GM21447 (cell line): ENCODE data around the gene CDC6.

Experiments used
- ATAC-seq: cut with Tn5 transposase; IDR thresholded peaks from one replicate; pipeline ENCODE4 v1.9.1; 2021; ENCODE audit not compliant: unreplicated experiment

The CDC6 gene

DNA sequence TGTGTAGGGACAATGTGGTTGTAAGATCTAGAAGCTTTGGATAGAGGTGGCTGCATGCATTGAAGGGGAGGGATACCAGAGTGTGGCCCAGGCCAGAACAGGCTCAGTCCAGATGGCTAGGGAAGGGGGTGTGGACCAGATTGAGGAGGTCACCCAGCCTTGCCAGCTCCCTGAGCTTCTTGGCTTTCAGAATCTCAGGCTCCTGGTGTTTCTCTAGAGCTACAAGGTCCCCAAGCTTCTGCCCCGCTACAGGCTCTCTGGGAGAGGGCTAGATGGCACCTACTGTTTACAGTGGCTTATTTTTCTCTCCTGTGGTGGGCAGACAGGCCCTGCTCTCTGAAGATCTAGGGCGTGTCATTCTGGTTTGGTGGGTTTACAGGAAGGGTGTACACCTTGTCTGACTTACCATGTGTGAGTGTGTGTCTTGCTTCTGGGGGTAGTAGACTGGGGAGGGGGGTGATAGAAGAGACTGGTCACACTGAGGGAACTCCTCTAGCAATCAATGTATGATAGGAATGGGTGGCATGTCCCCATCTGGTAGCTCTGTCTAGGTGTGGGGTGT is 22.4 kb downstream of the CDC6 start:
- no peak for ATAC-seq

DNA sequence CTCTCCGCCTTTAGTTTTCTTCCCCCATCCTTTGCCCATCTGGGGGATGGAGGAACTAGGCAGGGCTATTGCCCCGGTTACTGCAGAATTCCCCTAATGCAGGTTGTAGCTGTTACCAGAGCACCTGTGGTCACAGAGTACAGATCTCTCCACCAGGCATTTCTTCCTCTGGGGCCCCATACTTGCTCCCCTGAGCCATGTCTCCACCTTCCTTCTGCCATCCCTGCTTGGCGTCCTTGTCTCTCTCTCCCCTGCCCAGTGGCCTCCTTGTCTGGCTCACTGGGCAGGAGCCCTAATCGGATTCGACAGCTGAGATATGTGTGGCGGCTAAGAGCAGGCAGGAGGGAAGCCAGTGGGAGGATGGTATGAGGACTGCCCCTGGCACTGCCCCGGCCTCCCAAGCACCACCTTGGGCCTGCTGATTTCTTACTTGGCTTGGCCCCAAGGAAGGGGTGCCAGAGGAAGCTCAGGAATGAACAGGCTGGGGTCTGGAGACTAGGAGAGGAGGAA is 23.3 kb downstream of the CDC6 start:
- no peak for ATAC-seq

DNA sequence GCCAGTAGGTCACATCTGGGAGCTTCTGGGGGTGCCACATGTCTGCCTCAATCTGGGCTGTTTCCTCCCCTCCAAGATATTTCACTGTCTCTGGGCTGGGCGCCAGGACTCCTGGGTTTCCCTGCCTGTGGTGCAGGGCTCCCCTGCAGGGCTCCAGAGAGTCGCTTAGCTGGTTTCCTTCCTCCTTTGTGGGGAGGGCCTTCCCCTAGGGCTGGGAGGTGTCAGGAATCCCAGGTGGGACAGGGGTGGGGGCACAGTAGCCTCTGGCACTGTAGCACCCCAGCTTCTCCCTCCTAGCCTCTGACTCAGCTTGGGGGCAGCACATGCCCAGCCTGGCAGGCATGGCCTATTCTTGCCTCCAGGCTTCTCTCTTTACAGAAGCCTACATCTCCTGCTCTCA is 23.9 kb downstream of the CDC6 start:
- no peak for ATAC-seq

DNA sequence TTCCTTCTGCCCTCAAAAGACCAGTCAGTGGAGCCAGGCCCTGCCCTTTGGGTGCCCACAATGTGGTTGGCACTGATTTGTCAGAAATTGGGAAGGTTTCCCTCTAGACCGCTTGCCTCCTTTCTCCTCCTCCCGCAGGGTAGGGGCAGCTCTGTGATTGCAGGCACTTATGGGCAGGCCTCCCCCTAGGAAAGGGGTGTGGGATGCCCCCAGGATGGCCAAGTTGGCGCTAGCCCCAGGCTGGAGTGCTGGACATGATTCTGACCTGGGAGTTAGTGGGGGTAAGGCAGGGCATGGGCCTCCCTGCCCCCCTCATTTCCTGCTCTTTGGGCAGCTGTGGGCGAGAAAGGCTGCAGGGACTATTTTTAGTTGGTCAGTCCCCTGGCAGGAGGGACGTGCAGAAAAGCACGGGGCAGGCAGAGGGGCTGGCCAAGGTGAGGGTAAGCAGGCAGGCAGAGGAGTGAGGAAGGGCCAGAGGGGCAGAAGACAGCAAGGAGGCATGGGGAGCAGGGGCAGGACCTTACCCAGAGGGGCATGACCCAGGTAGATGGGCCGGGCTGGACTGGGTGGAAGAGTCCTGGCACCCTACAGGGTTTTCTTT is 24.6 kb downstream of the CDC6 start:
- no peak for ATAC-seq

DNA sequence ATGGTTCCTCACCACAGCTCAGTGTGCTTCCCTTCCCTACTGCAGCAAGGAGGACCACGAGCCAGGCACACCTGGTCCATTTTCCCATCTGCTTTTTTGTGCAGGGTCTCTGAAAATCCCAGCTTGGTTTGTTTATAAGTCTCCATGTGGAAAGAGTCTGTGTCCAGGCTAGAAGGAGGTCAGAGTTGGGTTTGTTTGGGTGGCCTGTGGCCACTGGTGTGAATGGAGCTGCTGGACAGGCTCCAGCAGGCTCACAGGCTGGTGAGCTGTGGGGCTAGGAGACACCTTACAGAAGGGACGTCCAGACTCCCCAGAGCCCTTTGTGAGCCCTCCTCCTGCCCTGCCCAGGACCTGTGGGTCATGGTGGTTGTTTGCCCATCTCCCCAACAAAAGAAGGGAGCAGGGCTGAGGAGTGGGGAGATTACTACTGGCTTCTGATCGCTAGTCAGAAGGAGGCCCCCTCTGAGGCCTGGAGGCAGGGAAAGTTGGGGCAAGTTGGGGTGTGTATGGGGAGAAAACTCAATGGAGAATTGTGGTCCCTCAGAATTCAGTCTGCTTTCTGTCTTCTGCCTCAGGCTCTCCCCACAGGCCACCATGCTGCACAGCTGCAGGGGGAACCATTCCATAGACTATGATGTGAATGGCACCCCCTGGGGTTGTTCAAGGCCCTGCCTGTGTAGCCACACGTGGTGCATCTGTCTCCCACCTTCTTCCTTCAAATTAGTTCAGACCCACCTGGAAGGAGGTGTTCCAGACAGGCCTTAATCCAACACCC is 25.4 kb downstream of the CDC6 start:
- ATAC-seq, result no peak

DNA sequence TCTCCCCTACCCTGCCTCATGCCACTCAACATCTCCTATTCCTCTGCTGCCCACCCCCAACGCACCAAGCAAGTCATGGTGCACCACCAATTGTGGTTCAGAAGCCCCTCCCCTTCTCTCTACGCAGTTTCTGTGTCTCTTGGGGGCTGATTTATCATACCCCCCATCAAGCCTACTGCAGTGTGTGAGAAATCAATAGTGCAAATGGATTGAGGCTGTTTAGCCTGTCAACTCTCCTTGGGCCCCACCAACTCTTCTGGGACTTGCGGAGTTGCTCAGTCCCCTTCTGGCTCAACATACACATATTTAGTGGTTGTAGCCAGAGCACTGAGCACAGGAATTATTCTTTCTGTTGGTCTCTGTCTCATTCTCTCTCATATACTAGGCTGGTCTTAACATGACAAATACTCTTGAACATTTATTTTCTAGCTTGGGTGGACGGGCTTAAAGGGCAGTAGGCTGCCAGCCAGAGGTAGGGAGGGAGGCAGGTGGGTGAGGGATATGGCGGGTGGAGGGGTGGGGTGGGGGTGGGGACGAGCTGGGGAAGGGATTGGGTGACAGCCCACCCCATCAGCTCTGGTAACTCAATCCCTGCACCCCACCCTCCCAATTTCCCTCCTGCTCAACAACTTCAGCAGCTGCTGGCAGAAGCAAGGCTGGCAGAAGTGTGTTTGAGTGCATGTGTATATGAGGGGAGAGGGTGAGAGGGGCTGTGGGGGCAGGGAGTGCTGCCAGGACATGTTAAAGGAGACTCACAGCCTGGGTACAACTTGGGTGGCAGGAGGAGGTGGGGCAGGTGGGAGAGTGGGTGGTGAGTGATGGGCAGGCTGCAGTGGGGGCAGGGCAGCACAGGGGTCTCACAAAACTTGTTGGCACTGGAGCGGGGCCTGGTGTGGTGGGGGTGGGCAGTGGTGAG is 26.2 kb downstream of the CDC6 start:
- ATAC-seq, result no peak

DNA sequence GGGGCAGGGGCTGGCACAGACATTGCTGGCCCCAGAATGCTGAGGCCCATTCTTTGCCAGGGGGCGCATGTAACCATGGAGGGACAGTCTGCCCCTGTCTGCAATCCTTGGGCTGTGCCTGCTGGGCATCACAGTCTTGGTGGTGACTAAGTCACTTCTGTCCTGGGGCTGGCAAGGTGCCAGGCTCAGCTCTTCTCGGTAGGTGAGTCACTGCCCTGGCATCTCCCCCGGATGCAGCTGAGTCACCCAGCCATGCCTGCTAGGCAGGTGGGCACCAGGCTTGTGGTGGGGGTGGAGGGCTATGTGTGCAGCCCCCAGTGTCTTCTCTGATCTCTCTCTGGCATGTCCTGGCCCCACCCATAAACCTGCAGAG is 26.9 kb downstream of the CDC6 start:
- ATAC-seq, result no peak

DNA sequence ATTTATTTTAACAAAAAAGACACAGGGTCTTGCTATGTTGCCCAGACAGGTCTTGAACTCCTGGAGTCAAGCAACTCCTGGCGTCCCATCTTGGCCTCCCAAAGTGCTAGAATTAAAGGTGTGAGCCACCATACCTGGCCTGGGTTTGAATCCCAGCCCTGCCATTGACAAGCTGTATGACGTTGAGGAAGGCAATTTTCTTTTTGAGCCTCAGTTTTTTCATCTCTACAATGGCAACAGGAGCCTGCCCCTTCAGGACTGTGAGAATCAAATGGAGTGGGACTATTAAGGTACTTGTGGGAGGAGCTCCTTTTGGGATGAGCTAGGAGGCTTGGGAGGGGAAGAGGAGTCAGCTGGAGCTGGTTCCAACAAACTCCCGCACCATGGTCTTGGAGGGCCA is 27.5 kb downstream of the CDC6 start:
- no peak for ATAC-seq

DNA sequence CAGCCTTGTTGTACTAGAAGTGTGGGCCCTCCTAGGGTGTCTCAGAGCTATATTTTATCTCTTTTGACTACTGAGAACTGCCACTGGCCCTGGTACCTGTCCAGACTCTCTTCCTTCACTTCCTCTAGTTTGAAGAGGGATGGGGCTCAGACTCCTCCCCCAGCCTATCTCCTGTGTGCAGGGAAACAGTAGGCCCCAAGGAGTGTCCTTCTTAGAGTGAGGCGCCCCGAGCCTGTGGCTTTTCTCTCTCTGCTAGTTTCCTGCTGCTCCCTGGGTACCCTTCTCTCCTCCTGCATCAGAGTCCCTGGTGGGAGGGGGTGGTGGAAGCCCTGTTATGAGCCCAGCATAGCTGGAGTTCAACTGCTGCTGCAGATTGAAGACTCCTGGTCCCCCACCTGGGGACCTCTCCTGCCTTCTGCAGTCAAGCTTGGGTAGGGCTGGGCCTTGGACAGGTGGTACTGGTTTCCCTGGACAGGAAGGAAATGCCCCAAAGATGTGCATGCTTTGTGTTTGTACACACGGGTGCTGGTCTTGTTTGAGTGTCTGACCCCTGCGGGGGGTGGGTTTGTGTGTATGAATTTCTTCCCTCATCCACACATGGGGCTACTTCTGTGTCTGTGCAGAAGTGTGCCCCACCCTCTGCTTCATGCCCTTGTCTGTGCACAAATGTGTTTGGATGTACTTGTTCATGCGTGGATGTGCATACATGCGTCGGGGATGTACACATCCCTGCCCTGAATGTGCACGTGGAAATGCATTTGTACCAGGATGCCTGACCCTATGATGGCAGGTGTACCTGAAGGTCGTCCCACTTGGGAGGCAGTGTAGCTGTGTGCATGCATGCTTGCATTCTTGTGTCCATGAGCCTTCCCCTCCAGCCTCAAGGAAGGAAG is 28.2 kb downstream of the CDC6 start:
- ATAC-seq, result no peak

DNA sequence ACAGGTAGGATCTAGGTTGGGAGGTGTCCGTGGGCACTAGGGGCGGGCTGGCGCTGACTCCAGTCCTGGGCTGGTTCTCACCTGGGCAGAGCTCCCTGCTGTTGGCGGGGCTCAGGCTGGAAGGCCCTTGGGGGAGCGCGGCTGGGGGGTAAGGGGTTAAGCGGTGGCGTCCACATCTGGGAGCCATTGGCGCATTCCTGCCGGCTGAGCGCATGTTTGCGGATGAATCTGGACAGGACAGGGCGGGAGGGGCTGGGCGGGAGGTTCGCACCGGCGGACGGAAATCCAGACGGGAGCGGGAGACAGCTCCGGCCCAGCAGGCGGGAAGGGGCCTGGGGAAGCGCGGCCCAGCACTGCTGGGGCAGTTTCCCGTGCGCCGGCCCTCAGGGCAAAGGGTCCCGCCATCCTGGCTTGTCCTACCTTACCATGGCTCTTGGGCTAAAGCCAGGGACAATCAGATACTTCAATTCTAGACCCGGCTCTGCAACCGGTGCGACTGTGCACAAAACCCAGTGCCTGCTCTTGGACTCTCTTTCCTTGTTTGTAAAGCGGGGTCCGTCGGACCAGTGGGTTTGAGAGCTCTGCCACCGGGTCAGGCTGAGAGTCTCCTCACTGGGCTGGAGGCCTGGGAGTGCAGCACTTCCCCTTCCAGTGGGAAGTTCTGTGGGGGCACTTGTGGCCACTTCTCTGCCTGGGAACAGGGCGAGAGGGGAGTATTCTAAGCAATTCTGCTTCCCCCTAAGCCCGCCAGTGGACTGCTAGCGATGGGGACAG is 29.1 kb downstream of the CDC6 start:
- no peak for ATAC-seq

DNA sequence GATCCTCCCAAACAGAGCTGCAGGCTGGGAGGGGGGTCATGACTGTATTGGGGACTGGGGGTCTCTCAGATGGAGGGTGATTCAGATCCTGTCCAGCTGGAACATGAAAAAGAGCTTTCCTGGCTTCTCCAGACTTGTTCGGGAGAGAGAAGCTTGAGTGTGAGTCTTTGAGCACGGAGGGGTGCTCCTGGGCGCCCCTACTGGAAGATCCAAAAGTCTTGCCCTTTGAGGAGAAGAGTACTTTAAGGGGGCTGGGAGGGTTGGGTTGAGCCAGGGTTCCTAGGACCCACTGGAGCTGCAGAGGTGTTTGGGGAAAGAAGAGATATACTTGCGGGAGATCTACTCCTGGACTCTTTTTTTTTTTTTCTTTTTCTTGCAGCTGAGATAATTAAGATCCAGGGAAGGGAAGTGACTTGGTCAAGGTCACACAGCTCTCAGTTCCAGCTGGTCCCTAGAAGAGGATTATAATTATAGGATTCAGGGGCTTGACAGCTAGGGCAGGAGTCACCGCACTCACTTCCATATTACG is 29.7 kb downstream of the CDC6 start:
- ATAC-seq, result no peak

DNA sequence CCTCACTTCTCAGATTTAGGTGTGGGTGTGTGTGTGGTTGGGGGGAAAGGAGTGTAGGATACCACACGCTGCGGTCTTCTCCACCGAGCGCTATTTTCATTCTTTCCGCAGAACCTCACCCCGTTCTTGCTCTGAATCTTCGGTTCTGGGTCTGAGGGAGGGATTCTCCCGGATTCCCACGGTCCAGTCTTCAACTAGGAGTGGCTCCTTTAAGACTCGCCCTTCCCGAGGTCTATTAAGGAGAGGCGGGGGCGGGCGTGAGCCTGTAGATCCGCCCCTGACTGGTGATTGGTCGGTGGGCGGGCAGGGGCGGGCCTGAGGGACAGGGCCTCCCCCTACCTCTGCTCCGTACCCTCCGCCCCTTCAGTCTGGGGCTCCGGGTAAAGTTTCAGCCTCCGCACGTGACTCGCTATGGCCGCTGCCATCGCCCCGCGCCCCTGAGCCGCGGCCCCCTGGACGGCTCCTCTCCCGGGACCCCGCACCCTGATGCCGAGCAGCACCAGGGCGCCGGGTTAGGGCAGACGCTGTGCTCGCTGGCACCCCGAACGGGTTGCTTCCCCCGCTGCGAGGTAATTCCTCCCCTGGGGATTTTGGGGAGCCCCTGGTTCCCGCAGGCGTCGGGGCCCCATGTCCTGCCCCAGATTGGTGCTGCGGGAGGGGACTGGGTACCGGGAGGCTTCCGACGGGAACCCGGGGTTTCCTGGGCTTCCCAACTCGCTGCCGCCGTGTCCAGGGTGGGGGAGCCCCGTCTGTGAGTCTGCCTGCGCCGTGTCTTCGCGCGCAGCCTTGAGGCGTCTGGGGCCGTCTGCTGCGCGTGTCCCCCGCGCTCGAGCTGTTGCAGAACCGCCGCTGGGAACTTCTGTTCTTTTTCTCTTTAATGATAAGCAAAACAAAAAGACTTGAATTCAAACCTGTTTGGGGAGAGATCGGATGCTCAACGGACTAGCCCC is 30.5 kb downstream of the CDC6 start:
- ATAC-seq, result peak; percentile 42

DNA sequence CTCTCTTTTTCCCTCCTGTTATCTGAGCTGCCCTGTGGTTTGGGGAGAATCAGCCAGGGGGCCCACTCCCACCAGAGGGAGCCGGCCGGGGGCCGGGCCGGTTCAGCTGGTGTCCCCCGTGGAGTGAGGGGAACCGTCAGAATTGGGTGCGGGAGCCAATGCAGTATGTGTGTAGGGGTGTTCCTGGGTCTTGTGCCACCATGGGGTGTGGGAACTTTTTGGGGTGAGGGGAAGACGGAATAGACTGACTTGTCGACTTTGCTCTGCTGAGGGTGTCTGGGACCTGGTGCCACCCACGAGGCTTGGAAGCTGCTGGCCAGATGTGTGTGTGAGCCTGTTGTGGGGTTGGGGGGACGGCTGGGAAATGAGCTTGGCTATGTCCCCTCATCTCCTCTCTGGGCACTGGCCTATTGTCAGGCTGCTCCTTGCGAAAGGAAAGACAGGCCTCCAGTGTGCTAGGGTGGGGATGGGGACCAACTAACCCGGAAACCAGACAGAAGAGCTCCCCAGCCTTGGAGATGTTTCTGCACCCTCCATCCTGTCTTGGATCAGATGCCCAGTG is 31.2 kb downstream of the CDC6 start:
- ATAC-seq, result no peak

DNA sequence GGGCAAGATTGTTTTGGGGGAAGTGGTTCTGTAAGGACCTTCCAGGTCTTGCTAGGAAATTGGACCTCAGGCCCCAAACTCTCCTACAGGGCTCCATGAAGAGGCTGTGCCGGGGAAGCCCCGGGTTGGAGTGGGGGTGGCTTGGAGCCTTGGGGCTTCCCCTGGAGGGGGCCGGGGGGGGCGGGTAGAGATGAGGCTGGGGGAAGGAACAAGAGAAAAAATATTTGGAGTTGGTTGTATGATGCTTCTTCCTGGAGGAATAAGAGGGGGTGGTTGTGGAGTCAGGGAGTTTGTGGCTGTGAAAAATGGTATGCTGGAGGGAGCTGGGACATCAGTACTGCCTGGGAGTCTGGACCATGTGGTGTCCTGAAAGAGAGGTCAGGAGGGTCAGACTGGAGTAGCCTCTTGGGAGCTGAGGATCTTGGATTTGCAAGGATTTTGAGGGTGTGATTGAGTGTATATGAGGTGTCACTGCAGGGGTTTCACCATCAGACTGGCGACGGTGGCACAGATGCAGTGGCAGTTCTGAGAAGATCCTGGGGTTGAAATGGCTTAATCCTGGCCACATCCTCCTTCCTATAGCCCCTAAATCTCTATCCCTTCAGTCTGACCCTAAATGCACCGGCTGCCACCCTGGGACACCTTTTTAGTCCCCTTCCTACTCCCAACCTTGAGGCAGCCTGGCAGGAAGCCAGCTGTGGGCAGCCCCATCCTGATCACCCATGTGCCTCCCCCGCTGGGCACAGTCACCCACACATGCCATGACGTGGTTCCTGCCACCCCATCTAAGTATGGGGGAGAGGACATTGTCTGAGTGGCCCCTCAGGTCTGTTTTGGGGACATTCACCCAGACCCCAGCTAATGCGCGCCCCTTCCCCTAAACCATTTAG is 32.2 kb downstream of the CDC6 start:
- no peak for ATAC-seq

DNA sequence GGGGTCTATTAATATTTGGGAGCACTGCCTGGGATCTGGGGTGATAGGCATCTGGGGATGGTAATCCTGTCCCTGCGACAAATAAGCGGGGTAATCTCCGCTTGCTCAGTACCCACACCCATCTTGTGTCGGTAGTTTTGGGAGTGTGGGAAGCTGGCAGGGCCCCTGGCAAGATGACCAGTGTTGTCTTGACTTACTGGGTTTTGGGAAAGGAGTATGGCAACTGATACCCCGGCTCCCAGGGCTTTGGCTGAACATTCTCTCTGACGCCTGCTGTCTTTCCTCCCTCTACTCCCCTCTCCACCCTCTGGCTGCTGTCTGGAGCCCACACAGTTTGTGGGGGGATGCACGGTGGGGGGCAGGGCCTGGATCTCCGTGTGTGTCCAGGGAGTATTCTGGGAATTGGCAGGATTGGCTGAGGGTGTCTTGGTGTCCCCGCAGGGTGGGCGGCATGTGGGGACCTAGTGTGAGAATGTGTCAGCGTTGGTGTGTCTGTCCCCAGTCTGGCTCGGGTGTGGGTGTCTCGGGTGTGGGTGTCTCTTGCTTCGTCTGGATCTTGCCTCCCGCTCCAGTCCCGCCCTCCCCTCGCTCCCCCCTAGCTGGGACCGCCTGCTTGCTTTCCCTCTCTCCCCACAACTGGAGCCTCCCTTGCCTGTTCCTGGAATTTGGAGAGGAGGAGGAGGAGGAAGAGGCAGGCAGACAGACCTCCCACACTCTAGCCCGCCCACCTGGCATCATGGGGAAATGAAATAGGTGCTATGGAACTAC is 33.3 kb downstream of the CDC6 start:
- no peak for ATAC-seq

DNA sequence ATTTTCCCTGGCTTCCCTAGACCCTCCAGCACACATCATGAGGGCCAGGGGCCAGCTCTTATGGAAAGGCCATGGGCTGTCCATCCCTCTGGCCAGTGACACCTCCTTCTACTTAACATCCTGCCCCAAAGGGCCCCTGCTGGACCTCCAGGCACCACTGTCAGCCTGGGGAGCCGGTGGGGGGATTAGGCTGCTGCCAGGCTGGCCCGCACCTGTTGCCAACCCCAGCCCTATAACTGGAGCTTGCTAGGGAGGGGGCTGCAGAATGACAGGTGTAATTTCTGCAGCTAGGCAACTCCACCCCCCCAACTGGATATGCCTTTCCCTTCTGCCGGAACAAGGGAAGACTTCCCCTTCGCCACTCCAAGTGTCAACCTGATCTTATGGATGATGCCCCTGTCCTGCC is 33.8 kb downstream of the CDC6 start:
- ATAC-seq, result no peak
